G401 (cell line): ENCODE results near the gene KIF13A. TPM values are rescaled to one million over a fixed set of nuclear protein-coding genes. Genes with fewer than 3 reads are reported as not detected.
"Not testable (repeated sequence)": the region's sequence is repeated elsewhere in the genome, so short reads cannot be mapped to it uniquely, and the experiment has no call there.

ENCODE experiments used
- DNase-seq: peaks from one replicate; pipeline ENCODE4 v3.0.0-alpha.2; 2015; ENCODE audit warnings: low spot score
- in situ Hi-C: cut with HindIII; loops from 2 replicates; pipeline ENCODE4 v1.10.0; 2016; ENCODE audit warnings: low sequenced_read_pairs, mixed read lengths
- total RNA-seq: library from RNA; depleted of rRNA; stranded (reverse); fragments of >200 nt; shearing (Covaris generic); gene quantifications from 2 replicates; pipeline ENCODE4 v1.2.3, GENCODE V29; 2014

Gene KIF13A
- total RNA-seq, 1 experiment from 2014 or later = 18.3 TPM

DNA sequence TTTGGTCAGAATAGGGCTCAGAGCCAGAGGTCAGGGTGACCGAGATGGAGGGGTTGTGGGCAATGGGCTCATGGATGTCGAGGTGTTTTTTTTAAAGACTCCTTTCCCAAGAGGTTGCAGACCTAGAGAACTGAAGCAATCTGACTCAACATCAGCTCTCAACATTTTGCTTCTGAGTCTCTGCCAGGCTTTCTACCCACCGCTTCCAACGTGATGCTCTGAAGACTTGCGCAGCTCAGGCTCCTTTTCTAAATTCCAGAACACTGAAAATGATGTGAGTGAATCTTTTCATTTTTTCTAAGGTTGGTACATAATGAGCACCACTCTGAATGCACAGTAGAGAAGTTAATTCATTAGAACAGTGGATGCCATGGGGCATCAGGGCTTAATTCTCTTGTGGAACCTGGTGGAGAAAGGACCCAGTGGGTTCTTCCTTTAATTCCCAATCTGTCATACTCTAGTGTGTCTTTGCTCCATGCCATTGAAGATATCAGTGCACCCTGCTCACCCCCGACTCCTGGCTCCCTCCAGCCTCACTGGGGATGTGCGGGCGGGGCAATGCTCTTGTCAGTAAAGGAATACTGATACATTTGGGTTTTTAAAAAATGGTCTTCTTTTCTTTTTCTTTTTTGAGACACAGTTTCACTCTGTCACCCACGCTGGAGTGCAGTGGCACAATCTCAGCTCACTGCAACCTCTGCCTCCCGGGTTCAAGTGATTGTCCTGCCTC is 17.0 kb upstream of the KIF13A start:
- in situ Hi-C loops = no loop called here
- DNase-seq = no peak

DNA sequence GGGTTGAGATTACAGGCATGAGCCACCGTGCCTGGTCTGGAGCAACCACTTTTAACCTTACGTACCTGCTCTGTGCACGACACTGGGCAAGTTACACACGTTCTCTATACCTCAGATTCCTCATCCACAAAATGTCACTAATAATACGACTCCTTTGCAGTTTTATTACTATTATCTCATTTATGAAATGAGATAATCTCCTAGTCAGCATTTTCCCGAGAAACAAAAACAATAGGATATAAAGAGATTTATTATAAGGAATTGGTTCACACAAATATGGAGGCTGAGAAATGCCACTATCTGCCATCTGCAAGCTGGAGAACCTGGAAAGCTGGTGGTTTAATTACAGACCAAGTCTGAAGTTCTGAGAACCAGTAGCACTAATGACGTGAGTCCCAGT is 12.0 kb upstream of the KIF13A start:
- in situ Hi-C loops = no loop called here
- DNase-seq = no peak

DNA sequence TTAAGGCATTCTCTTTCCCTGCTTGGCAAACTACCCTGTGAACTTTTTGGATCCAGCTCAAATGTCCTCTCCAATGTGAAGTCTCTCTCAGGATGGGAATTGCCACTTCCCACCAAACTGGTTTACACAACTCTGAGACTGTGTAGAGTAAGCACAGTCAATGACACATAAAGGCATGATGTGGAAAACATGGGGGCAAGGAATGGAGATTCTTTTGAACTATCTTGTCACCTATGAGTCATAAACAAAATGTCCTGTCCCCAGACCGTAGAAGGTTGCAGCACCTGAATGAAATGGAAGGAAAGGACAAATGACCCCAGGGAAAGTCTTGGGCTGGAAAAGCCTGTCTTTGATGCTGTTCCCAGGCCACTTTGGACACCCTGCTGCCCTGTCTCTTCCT is 11.0 kb upstream of the KIF13A start:
- DNase-seq = no peak
- in situ Hi-C loops = no loop called here

GRCh38 chr6:17998003-17998402 is 10.6 kb upstream of the KIF13A start:
- in situ Hi-C loops = no loop called here
- no peak for DNase-seq

DNA sequence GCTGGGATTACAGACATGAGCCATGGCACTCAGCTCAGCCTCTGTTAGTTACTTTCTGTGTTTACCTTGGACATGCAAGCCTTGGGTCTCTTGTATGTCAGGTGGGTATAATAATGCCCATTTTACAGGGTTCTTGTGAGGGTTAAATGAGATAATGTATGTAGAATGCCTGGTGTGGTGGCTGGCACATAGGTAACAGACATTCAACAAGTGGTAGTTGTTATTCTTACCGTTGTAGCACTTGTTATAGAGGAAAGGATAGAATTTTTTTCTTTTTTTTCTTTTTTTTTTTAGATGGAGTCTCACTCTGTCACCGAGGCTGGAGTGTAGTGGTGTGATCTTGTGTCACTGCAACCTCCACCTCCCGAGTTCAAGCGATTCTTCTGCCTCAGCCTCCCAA is 8.0 kb upstream of the KIF13A start:
- no peak for DNase-seq
- in situ Hi-C loops = no loop called here

DNA sequence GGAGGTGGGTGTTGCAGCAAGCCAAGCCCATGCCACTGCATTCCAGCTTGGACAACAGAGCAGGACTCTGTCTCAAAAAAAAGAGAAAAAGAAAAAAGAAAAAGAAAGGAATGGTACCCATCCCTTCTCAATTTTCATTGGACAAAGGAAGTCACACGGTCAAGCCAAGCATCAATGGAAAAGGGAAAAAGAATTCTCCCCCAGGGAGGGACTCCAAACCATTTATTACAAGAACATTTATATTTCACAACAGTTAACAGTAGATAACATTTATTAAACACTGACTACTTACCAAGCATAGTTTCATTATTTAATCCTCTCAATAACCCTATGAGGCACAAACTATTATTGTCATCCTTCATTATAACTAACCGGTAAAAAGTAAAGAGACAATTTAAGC is 6.6 kb upstream of the KIF13A start:
- in situ Hi-C loops = no loop called here
- DNase-seq = no peak

- no peak for DNase-seq
- in situ Hi-C loops = no loop called here
These were observed 1.0 kb upstream of the KIF13A start for GRCh38 chr6:17988422-17988944.

DNA sequence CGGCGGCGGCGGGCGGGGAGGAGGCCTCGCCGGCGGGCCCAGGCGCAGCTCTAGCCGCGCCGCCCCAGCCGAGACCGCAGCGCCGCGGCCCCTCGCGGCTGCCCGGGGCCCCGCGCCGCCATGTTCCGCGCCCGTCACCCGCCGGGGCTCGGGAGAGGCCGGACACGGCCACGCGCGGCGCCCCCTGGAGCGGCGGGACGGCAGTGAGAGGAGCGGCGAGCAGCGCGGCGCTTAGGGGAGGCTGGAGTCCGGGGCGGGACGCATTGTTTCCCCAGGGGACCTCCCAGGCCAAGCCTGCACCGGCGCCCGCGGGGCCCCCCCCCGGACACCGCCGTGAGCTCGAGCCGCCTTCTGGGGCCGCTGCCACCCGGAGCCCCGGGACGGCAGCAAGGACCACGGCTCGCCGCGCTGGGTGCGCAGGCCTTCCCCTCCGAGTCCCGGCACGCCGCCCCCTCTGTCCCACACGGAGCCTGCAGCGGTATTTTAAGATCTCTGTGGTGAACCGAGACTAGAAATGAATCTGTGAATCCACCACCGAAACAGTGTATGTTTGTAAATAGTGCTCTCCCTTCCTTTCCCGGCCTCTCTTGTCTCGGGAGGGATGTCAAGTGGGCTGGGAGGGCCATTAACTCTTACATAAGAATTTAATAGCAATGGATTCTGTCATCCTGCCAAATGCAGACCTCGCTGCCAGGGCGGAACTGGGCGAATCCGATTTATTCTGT is 424 bp upstream of the KIF13A start:
- peak; percentile 81 for DNase-seq
- in situ Hi-C loops = no loop called here

DNA sequence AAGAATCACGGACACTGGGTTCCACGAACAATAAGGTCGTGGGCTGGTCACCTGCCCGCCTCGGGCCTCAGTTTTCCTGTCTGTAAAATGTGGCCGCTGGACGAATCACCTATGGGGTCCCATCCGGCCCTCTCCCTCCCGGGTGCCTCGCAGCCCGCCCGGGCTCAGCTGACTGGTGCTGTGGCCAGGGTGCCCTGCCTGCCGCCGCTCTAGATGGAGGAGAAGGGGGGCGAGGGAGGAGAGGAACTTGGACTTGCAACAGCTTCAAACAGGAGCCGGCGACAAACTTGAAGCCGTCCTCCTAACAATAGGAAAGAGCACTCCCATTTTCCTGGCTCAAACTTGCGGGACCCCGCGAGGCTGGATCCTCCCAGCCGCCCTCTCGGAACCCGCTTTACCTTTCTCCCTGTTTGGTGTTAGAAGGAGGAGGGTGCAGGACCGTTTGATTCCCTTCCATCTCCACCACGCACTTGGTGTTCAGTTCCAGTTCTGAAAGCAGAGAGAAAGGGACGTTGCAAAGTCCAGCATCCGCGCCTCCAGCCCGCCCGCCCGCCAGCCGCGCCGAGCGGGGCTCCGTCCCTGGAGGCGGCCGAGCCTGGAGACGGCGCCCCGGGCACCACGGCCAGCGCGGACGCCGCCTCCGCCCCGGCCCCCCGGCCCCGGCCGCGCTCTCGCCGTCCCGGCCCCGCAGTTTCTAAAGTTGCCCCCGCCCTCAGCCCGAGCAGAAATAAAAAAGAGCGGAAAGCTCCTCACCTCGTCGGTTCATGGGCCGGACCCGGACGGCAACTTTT is 584 bp downstream of the KIF13A start:
- DNase-seq = peak; percentile 65
- in situ Hi-C loops = no loop called here

GRCh38 chr6:17985934-17986655 is 1.3 kb downstream of the KIF13A start:
- in situ Hi-C loops = no loop called here

DNA sequence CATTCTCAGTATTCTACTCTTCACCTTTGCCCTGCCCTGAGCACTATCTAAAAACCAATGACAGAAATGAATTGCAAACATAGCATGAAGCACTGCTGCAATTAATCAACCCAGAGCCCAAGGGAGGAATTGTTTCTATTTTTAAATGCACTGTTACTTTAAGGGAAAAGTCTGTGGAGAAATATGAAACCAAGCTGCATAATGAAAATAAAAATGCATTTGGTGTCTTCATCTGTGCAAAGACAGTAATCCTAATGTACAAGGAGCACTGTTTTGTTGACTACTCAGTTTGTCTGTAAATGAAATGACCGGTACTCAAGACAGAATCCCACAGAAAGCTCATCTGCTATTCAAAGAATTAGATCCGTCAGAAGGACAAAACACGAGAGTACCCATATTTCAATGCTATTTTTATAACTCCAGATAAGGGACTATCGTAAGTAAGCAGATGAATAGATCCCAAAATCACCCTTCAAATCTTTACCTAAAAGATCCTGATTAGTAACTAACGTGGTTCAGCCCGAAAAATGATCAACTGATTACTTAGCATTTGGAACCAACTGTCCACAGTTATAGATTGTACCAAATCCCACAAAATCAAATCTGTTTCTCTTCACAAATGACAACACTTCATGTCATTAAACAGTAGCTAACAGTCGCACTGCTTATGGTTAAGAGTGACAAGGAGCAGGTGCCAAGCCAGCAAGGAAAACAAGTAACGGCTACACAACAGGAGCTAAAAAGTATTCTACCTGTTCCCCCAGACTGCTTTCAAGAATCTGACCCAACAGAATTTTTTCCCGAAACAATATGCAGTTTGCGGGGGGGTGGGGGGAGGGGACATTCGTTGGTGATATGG is 2.4 kb downstream of the KIF13A start:
- DNase-seq = peak; percentile 62

More at GRCh38 chr6:17985934-17986655, 1.3 kb downstream of the KIF13A start:
- DNase-seq = peak; percentile 22

GRCh38 chr6:17984399-17984798 is 3.0 kb downstream of the KIF13A start:
- no peak for DNase-seq
- in situ Hi-C loops = no loop called here

More for the DNA sequence above, 2.4 kb downstream of the KIF13A start:
- in situ Hi-C loops = no loop called here

- peak; percentile 31 for DNase-seq
- in situ Hi-C loops = no loop called here
These were observed 3.7 kb downstream of the KIF13A start for GRCh38 chr6:17983730-17984129.

GRCh38 chr6:17980329-17980728 is 7.1 kb downstream of the KIF13A start:
- in situ Hi-C loops = no loop called here

GRCh38 chr6:17979479-17979878 is 8.0 kb downstream of the KIF13A start:
- in situ Hi-C loops = no loop called here
- DNase-seq = no peak

More at GRCh38 chr6:17980329-17980728, 7.1 kb downstream of the KIF13A start:
- DNase-seq = no peak

DNA sequence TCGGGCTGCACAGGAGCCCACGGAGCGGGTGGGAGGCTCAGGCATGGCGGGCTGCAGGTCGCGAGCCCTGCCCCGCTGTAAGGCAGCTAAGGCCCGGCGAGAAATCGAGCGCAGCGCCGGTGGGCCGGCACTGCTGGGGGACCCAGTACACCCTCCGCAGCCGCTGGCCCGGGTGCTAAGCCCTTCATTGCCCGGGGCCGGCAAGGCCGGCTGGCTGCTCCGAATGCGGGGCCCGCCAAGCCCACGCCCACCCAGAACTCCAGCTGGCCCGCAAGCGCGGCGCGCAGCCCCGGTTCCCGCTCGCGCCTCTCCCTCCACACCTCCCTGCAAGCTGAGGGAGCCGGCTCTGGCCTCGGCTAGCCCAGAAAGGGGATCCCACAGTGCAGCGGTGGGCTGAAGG is 11.2 kb downstream of the KIF13A start:
- in situ Hi-C loops, DNase-seq: not testable (repeated sequence)

GRCh38 chr6:17974570-17975368 is 12.7 kb downstream of the KIF13A start:
- in situ Hi-C loops = no loop called here
- DNase-seq = no peak
